ENCODE data around the gene ENDOU.

DNA sequence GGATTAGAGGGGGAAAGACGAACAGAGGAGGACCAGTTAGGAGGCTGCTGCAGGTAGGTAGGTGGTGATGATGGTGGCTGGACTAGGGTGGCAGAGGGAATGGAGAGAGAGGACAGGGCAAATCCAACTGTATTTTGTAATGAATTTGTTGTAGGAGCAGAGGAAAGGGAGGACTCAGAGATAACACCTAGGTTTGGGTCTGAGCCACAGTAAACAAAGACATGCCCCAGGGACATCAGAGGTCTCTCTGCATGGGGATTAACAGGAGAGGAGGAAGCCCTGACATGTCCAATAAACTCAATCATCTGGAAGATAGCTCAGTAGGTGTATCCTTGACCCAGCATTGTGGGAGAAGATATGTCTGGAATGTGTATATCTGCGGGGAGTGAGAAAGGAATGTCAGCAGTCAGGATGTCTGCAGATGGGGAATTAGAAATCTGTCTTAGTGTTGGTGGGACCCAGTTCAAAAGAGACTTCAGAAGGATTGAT is 43.1 kb upstream of the ENDOU start:
- TF ChIP-seq, protein P1, sequence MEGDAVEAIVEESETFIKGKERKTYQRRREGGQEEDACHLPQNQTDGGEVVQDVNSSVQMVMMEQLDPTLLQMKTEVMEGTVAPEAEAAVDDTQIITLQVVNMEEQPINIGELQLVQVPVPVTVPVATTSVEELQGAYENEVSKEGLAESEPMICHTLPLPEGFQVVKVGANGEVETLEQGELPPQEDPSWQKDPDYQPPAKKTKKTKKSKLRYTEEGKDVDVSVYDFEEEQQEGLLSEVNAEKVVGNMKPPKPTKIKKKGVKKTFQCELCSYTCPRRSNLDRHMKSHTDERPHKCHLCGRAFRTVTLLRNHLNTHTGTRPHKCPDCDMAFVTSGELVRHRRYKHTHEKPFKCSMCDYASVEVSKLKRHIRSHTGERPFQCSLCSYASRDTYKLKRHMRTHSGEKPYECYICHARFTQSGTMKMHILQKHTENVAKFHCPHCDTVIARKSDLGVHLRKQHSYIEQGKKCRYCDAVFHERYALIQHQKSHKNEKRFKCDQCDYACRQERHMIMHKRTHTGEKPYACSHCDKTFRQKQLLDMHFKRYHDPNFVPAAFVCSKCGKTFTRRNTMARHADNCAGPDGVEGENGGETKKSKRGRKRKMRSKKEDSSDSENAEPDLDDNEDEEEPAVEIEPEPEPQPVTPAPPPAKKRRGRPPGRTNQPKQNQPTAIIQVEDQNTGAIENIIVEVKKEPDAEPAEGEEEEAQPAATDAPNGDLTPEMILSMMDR (IDR thresholded peaks at IDR 0.05) = no peak
- TF ChIP-seq NR3C1 (CRISPR knock-in tag; conservative IDR thresholded peaks at IDR 0.05; ENCODE audit: low read depth) (no peak), ZNF423 (CRISPR knock-in tag; IDR thresholded peaks at IDR 0.05) (no peak), ZBTB21 (CRISPR knock-in tag; IDR thresholded peaks at IDR 0.05; ENCODE audit: borderline replicate concordance) (no peak), TCF7 (CRISPR knock-in tag; IDR thresholded peaks at IDR 0.05; ENCODE audit: low read depth) (no peak)
